ENCODE results near the gene CAT.

GRCh38 chr11:34425867-34426266 is 12.9 kb upstream of the CAT start:
- TF ChIP-seq, protein P1, sequence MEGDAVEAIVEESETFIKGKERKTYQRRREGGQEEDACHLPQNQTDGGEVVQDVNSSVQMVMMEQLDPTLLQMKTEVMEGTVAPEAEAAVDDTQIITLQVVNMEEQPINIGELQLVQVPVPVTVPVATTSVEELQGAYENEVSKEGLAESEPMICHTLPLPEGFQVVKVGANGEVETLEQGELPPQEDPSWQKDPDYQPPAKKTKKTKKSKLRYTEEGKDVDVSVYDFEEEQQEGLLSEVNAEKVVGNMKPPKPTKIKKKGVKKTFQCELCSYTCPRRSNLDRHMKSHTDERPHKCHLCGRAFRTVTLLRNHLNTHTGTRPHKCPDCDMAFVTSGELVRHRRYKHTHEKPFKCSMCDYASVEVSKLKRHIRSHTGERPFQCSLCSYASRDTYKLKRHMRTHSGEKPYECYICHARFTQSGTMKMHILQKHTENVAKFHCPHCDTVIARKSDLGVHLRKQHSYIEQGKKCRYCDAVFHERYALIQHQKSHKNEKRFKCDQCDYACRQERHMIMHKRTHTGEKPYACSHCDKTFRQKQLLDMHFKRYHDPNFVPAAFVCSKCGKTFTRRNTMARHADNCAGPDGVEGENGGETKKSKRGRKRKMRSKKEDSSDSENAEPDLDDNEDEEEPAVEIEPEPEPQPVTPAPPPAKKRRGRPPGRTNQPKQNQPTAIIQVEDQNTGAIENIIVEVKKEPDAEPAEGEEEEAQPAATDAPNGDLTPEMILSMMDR (IDR thresholded peaks at IDR 0.05; ENCODE audit: insufficient read depth, low read length, poor library complexity, severe bottlenecking), result no peak
- TF ChIP-seq EZH2phosphoT487 (conservative IDR thresholded peaks at IDR 0.05; ENCODE audit: low read length), result no peak
